GM21576 (cell line): ENCODE data around the gene SIAH2.

Experiments
- ATAC-seq: cut with Tn5 transposase; IDR thresholded peaks from one replicate; pipeline ENCODE4 v1.9.1; 2021; ENCODE audit warnings: mild to moderate bottlenecking, moderate library complexity; ENCODE audit not compliant: unreplicated experiment

The SIAH2 gene

DNA sequence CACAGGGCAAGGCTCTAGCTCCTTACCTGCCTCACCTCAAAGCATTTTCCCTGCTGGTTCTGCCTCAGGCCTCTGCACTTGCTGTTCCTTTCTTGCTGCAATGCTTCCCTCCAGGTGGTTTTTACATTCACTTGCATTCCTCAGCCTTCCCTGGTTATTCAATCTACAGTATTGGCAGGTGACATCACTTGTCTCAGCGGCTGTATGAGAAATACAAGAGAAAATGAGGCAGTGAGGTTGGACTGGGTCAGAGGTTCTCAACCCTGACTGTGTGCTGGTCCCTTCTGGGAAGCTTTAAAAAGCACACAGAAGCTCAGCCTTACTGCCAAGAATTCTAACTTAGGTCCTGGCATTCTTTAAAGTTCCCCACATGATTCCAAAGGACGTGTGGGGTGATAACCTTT lies 26.7 kb downstream of the SIAH2 start:
- ATAC-seq, result no peak

DNA sequence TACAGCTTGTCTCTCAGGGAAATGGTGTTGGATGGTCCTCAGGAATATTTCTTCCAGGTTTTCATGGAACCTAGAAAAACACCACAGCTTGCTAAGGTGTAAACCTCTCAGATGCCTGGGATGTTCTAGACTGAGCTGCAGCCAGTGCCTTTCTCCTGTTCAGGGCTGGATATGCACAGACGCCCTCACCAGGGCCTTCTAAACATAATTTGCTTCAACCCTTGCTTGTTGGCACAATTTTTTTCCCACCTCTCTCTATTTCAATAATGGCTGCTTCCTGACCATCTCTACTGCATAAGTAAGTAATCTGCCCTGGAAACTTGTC lies 28.2 kb downstream of the SIAH2 start:
- ATAC-seq, result no peak

DNA sequence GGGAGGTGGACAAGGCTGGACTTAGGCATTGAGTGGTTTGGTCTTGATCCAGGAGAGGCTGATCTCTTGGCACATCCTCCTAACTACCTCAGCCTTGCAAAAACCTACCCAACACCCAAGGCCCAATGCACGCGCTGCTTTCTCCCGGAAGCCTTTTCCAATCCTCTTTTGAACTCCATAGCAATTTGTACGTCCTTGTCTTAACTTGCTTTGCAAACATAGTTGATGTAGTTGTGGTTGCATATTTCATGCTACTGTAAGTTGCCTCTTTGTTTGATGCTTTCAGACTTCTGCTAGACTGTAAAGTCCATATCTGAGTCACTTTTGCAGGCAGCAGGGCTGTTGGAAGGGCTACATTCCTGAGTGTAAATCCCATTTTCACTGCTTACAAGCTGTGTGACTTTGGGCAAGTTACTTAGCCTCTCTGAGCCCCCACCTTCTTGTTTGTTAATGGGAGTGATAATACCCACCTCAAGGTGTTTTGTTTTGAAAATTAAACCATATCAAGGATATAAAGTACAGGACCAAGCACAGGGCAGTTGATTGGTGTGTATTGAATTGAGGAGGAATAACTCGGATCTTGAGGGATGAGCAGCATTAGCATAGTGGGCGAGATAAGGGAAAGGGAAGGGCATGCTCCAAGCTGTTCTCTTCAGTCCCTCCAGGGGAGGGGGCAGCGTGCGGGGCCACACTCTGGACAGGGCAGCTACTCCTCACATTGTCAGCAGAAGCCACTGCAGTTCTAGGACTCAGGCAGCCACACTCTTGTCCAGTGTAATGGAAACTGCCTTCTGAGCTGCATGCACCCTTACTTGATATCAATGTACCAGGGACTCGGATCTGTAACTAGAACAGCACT lies 28.8 kb downstream of the SIAH2 start:
- ATAC-seq, result no peak

DNA sequence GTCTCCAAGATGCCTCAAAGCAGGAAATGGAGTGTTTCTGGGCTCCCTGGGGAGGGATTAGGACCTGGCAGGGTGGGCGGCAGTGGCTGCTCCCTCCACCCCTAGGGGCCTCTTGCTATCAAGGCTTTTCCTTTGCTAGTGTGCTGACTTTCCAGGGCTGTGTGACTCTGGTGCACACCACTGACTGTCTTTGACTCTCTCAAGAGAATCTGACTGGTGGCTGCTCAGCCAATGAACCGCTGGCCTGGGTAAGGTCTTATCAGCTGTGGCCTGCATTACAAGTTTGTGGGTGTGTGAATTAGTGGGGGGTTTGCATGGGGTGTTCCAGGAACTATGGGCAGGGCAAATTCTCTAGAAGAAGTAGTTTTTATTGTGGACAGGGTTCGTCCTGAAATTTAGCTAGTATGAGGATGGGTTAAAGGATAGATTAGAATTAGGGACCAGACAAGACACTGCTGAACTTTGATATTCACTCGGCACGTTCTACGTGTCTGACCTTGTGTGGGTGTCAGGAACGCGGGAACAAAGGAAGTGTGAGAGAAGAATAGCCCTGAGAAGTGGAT lies 29.5 kb downstream of the SIAH2 start:
- ATAC-seq, result no peak

DNA sequence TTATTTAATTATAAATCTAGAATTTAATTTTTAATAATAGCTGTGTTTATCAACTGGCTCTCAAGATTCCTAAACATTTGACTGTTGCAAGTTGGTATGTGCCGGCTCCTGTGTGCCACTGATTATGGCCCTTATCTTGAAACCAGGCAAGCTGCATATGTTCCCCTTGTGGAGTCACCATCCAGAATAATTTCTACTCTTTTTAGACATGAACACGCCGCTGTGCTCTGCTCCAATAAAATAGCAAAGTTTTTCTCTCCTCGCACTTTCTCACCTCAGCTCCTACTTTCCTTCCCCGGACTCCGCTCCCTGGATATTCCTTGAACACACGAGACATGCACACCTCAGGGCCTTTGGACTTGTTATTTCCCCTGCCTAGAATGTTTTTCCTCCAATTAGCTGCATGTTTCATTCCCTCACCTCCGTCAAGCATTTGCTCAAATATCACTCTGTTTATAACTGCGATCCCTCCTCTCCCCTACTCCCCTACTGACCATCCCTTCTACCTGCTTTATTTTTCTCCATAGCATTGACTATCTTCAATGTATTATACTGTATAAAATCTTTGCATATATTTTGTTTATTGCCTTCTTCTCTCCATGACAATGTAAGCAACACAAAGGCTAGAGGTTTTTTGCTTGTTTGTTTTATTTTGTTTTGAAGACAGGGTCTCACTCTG lies 33.1 kb downstream of the SIAH2 start:
- ATAC-seq, result no peak

DNA sequence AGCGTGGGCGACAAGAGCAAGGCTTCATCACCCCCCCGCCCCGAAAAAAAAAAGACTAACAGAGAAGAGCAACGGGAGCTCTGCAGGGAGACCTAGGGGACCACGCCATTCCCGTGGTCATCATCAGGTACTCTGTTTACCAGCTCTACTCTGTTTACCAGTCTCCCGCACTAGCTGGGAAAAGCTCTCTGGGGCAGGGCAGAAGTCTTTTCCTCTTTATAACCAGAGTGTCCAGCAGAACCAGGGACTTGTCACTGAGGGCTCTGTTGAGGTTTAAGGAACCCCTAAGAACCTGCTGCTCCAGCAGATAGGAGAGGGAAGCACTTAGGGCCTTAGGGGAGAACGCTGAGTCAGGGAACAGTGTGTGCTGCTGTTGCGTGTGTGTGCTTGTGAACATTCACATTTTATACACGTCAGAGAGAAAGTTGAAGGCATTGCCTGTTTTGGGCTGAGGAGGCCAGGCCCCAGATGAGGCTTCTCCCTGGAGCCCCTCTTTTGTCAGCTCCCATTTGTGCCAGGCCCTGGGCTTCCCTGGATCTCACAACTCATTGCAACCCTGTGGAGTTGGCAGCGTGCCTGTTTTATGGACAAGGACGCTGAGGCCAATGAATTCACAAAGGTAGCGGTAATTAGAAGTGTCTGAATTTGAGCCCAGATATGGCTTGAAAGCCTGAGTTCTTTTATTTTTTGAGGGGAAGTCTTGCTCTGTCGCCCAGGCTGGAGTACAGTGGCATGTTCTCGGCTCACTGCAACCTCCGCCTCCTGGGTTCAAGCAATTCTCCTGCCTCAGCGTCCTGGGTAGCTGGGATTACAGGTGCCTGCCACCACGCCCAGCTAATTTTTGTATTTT lies 35.1 kb downstream of the SIAH2 start:
- no peak for ATAC-seq

DNA sequence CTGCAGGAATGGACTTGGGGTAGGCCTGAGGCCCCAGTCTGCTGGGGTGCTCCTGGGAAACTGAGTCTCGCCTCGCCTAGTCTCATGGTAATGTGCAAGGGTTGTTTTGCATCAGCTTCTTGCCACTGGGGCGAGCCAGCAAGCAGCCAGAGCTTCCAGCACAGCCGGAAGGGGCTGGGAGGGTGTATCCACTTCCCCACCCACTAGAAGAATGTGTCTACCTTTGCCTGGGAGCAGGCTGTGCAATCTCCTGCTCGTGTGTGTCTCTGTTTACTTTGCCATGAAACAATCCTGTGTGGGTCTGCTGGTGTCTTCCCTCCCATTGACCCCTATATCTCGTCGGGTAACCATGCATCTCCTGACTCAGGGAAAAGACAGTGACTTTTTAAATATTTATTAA lies 37.4 kb downstream of the SIAH2 start:
- ATAC-seq, result no peak

DNA sequence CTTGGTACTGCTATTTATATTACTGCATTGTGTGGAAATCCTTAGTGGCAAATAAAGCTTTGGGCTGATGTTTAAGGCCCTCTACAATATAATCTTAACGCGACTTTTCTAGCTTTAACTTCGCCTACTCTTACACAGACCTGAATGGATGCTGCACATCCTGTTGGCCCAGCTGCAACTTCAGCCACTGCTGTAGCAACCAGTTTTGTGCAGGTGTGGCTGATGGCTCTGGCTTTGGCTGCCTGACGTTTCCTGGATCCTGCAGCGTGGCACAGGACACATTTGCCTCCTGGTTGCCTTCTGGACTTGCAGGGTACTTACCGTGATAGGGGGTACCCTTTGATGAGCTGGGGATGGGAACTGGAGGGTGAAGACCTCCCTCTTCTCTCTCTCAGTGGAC lies 39.0 kb downstream of the SIAH2 start:
- no peak for ATAC-seq

DNA sequence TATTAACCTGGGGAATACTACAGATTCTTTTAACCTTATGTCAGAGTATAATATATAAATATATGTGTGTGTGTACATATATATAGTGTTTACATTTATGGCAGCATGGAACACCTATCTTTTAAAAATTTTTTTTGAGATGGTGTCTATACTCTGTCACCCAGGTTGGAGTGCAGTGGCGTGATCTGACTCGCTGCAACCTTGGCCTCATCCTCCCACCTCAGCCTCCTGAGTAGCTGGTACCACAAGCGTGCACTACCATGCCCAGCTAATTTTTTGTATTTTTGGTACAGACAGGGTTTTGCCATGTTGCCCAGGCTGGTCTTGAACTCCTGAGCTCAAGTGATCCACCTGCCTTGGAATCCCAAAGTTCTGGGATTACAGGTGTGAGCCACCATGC lies 40.7 kb downstream of the SIAH2 start:
- no peak for ATAC-seq

DNA sequence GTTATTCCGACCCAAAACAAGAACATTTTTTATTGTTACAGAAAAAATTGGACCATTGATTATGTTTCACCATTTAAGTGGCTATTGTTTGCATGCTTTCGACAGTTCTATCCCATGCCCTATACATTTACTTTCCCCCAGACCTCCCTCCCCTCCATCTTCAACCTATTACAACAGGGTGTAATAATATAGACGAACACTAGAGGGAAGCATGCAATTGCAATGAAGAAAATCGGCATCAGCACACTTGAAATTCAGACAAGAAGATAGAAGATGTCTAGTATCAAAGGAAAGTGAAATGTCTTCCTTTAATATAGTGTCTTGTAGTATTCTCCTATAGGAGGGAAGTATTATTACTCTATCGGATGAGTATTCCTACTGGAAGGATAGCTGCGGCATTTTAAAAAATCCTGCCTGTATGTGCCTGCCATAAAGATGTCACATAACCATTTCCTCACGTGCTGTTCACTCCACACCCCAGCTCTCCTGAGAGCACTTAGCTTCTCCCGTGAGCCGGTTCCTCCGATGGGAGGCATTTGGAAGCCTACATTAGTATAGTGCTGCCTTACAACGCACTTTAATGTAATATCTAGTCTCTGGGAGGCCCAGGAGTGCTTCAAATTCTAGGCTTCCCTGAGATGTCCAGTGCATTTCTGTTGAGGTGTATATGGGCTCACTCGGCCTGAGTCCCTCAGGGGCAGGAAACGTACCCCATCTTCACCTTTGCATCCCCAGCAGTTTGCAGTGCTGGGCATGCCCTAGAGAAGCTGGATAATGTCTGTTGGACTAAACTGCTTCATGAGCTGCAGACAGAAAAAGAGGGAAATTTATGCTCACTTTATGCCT lies 41.5 kb downstream of the SIAH2 start:
- peak; percentile 75 for ATAC-seq

DNA sequence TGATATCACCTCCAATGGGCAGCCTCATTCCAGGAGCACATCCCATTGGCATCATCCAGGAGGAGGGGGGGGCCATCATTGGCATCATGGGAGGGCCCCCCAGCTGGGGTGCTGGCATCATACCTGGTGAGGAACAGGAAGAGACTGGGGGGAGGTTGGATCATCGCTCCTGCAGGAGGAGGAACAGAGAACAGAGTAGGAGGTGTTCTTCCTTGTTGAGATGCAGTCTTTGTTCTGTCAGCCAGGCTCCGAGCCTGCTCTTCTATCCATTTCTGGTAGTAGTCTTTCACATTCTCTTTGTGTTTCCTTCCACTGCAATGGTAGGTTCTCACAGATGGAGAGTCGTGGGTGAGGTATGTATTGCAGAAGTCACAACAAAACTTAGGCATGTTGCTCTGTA lies 42.5 kb downstream of the SIAH2 start:
- ATAC-seq, result no peak

DNA sequence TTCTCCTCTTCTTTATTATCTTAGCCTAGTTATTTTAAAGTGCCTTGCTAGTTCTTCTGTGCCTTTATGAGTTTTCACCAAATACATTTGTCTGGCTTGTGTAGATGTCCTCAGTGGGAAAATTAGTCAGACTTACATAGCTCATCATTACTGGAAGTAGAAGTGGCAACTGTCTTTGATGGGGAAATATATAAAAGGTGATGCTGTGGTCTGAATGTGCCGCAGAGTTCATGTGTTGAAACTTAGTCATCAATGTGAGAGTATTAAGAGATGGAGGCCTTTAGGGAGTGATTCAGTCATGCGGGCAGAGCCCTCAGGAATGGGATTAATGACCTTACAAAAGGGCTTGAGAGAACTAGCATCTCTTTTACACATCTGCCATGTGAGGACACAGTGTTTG lies 52.9 kb downstream of the SIAH2 start:
- no peak for ATAC-seq

DNA sequence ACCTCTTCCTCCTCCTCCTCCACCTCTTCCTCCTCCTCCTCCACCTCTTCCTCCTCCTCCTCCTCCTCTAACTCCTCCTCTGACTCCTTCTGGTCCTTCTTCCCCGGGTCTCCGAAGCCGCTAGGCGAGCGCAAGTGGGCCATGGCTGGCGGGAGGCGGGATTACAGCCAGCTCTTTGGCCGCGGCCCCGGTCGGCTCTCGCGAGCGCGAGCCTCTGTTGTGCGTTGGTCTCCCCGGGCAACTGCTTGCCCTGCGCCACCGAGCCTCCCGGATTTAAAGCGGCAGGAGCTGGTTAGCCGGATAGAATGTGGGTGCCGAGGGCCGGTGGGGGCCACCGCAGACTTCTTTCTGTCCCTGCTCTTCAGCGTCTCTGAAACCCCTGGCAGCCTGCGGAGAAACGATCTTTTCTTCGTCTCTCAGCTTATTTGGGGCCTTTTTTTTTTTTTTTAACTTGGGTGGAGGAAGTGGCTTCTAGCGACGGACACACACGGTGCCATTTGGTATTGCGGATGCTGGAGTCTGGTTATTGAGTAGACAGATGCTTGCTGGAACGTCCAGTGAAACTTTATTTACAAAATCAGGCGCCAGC lies 59.1 kb downstream of the SIAH2 start, which contains the start of gene ERICH6:
Gene ERICH6, minus strand, starts transcription at position 165 of the 589 bp plus-strand sequence. Its CDS starts 22 bp downstream, at position 143.
- ATAC-seq, result peak; percentile 99

DNA sequence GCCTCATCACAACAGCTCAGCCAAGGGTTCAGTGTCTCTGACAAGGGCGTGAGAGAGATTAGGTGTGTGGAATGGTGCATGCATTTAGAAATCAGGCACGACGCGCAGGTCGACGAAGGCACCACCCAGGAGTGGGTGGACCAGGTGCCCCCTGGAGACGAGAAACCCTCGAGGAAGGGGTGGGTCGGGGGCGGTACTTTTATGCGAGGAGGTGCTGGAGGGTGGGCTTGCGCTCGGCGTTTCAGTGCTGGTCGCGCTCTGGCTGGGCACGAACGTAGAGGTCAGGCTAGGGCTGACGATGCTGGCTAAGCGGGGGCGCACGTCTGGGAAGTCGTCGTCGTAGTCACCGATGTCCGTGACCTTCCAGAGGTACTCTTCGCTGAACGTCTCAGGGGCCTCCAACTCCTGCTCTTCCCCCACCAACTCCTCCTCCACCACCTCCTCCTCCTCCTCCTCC lies 59.6 kb downstream of the SIAH2 start:
- ATAC-seq, result peak; percentile 19

DNA sequence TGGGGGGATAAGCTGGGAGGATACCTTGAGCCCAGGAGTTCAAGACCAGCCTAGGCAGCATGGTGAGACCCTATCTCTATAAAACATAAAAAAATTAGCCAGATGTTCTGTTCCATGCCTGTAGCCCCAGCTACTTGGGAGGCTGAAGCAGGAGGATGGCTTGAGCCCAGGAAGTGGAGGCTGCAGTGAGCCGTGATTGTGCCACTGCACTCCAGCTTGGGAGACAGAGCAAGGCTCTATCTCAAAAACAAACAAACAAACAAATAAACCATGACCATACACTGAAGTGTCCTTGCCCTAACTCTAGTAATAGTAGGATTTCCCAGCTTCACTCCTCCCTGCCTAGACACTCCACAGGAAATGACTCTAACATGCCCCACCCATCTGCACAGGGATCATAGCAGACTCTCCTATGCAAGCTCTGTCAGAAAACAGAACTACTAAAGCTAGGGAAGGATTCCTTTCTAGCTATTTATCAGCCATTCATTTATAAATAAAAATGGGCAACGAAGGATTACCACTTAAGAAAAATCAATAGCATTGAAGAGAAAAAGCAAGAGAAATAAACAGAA lies 63.8 kb downstream of the SIAH2 start:
- ATAC-seq, result no peak

DNA sequence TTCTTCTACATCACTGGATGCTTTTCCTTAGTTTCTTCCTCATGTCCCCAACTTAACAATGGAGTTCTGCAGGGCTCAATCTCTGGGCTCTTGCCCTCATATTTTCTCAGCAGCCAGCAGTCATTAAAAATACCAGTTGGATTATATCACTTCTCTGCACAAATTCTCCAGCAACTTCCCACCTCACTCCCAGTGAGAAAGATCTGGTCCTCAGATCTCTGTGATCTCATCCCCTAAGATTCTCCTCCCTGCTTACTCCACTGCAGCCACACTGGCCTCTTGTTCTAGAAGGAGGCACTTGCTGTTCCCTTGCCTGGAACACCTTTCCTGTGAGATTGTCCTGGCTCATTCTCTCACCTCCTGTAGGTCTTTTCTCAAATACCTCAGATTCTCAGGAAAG lies 65.3 kb downstream of the SIAH2 start:
- ATAC-seq, result no peak

DNA sequence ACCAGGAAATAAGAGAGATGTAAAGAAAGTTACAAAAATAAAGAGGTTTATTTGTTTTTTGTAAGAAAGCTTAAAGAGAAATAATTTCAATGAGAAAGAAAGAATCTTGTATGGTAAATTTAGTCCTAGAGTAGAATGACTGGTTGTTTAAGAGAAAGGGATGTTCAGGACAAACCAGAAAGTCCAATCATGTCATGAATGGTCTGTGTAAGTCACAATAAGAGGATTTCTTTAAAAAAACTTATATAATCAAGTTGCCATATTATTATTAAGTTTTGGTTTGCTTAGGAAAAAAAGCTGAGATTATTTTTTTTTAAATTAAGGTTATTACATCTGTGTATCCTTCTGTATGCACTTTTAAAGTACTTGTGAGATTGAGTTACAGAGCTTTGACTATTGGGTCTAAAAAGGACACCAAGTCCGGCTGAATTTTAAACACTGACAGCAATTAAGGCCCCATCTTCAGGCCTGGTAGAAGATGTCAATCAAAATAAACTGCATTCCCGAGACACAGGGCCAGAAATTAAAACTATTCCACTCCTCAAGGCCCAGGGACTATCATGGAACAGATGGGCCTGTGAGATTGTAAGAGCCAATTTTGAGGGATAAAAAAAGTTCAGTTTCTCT lies 71.4 kb downstream of the SIAH2 start:
- ATAC-seq, result no peak
